Measurements from ENCODE around the gene MICU1.

MICU1 gene

GRCh38 chr10:72318418-72319262, 307.2 kb downstream of the MICU1 start:
- TF ChIP-seq TEAD4 (IDR thresholded peaks at IDR 0.05) (peak; percentile 58; the same call in 1 of the 2 replicates), CREB1 (IDR thresholded peaks at IDR 0.05; ENCODE audit: low read depth) (no peak), NFIC (IDR thresholded peaks at IDR 0.05) (peak; percentile 17; the same call in 1 of the 2 replicates), EP300 (IDR thresholded peaks at IDR 0.05; ENCODE audit: borderline replicate concordance) (0 out of 2 replicates have a peak, but pooled peaks have one; percentile 6), TAF1 (IDR thresholded peaks at IDR 0.05; ENCODE audit: low read depth) (no peak)

Measured in Ishikawa (cell line).